Raji (cell line): ENCODE measurements around the gene HAUS5.
A peak's percentile ranks its signal among the peaks of the same experiment; 100 is the strongest.

ENCODE experiments used
- POLR2A ChIP-seq: IDR thresholded peaks from 2 replicates; pipeline ENCODE4 v1.6.1; 2011; ENCODE audit warnings: low read depth, low read length, control low read depth; ENCODE audit not compliant: insufficient read depth

The HAUS5 gene

DNA sequence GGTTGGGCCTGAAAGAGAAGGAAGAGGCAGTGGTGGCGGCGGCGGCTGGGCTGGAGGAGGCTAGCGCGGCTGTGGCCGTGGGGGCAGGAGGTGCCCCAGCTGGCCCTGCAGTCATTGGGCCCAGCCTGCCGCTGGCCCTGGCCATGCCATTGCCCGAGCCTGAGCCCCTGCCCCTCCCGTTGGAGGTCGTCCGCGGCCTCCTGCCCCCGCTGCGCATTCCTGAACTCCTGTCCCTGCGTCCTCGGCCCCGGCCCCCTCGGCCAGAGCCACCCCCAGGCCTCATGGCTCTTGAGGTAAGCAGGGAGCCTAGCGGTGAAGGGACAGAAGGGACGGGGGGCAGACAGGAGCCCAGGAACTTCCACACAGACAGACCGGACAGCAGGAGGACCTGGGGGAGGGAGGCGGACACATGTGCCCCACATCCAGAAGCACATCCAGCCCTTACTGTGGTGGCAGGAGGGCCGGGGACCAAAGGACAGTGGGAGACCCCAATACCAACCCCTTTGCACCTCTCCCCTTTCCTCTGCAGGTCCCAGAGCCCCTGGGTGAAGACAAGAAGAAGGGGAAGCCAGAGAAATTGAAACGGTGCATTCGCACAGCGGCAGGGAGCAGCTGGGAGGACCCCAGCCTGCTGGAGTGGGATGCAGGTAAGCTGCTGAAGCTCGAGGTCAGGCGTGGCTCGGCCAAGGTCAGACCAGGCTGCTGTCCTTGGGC, 21.3 kb downstream of the HAUS5 start:
- no peak for TF ChIP-seq POLR2A

GRCh38 chr19:35636651-35637050, 24.1 kb downstream of the HAUS5 start:
- no peak for TF ChIP-seq POLR2A

GRCh38 chr19:35637165-35637564, 24.6 kb downstream of the HAUS5 start:
- no peak for TF ChIP-seq POLR2A

DNA sequence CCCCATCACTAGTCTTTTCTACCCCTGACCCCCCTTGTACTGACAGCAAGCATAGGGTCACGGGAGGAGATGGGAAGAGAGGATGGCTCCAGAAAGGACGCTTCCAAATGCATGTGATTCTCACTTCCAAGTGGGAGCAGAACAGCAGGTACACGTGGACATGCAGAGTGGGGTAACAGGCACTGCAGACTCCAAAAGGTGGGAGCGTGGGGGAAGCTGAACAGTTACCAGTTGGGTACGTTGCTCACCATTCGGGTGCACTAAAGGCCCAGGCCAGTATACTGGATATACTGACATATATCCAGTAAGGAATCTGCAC, 26.7 kb downstream of the HAUS5 start:
- no peak for TF ChIP-seq POLR2A

DNA sequence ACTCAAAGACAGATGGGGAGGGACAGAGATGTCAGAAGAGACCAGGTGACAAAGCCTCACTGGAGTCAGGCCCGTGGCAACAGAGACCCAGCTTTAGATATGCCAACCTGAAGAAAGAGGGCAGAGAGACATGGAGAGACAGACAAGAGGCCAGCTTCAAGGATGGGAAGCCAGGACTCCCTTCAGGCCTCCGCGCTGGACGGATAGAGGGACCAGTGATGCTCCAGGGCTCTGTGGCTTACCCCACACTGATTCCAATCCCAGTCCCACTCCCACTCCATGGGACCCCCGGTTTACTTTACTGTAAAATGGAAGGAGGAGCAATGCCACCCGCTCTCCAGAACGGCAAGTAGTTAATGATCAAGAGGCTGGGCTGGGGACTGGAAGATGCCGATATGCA, 27.3 kb downstream of the HAUS5 start:
- no peak for TF ChIP-seq POLR2A

GRCh38 chr19:35641515-35642151, 29.1 kb downstream of the HAUS5 start, which contains the start of gene ETV2:
Gene ETV2, plus strand, starts transcription at chr19:35641745. Its CDS starts 716 bp downstream, at chr19:35642461.
- TF ChIP-seq POLR2A = no peak

DNA sequence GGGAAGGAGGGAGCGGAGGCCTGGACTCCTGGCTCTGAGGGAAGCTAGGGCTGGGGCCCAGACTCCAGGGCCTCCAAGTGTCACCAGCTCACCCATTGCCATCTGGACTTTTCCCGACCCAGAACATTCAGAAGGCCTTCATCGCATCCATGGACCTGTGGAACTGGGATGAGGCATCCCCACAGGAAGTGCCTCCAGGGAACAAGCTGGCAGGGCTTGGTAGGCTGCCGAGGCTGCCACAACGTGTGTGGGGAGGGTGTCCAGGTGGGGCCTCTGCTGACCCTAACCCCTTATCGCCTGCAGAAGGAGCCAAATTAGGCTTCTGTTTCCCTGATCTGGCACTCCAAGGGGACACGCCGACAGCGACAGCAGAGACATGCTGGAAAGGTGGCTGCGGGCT, 29.8 kb downstream of the HAUS5 start:
- TF ChIP-seq POLR2A = no peak

GRCh38 chr19:35642798-35643254, 30.3 kb downstream of the HAUS5 start:
- no peak for TF ChIP-seq POLR2A

GRCh38 chr19:35643255-35644205, 31.0 kb downstream of the HAUS5 start:
- TF ChIP-seq POLR2A = peak; percentile 83

DNA sequence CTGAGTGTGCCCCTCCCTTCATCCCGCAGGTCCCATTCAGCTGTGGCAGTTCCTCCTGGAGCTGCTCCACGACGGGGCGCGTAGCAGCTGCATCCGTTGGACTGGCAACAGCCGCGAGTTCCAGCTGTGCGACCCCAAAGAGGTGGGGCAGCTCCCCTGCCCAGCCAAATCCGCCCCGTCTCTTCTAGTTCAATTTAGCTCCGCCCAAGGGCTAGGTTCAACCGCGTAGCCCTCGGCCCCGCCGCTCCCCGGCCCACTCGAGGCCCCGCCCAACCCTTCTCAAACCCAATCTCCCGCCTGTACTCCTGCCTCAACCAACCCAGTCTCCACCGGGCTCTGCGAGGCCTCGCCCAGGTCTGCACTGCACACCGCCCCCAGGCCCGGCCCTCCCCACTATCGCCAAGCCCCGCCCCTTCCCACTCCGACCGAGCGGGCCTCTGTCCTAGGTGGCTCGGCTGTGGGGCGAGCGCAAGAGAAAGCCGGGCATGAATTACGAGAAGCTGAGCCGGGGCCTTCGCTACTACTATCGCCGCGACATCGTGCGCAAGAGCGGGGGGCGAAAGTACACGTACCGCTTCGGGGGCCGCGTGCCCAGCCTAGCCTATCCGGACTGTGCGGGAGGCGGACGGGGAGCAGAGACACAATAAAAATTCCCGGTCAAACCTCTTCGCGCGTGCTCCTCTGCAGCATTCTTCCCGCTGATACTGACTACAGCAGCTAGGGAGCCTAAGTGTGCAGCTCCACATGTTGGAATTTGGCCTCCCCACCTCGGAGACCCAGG, 31.9 kb downstream of the HAUS5 start:
- peak; percentile 55 for TF ChIP-seq POLR2A

- peak; percentile 52 for TF ChIP-seq POLR2A
These were observed 32.6 kb downstream of the HAUS5 start for GRCh38 chr19:35644987-35645679.

DNA sequence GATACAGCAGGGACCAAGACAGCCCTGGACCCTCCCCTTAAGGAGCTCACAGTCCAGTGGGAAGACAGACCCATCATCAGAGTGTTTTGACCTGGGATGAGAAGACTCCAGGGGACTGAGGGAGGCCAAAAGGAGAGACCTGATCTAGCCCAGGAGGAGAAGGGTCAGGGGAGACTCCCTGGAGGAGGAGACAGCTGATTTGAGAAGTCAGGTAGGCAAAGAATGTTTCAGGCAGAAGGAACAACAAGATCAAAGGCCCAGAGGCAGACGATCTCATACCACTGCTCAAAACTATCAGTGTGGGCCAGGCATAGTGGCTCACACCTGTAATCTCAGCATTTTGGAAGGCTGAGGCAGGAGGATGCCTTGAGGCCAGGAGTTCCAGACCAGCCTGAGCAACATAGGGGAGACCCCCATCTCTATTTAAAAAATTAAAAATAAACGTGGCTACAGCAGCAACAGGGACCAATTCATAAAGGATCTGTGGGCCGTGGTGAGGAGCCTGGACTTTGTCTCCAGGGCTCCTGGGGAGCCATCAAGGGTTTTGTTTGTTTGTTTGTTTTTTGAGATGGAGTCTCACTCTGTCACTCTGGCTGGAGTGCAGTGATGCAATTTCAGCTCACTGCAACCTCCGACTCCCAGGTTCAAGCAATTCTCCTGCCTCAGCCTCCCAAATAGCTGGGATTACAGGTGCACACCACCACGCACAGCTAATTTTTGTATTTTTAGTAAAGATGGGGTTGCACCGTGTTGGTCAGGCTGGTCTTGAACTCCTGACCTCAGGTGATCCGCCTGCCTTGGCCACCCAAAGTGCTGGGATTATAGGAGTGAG, 33.4 kb downstream of the HAUS5 start:
- no peak for TF ChIP-seq POLR2A
